ENCODE results near the gene LRRK1.

LRRK1 gene

GRCh38 chr15:100983221-100983620 is 64.1 kb downstream of the LRRK1 start:
- DNase-seq: no peak

- no peak for DNase-seq
These were observed 66.2 kb downstream of the LRRK1 start for GRCh38 chr15:100985401-100985800.

GRCh38 chr15:100986158-100986896 is 67.2 kb downstream of the LRRK1 start:
- no peak for DNase-seq

GRCh38 chr15:100987143-100987542 is 68.0 kb downstream of the LRRK1 start:
- DNase-seq: no peak

GRCh38 chr15:100988297-100988696 is 69.1 kb downstream of the LRRK1 start:
- no peak for DNase-seq

- no peak for DNase-seq
These were observed 69.7 kb downstream of the LRRK1 start for GRCh38 chr15:100988857-100989256.

GRCh38 chr15:100994597-100995446 is 75.7 kb downstream of the LRRK1 start:
- DNase-seq: no peak

- no peak for DNase-seq
These were observed 76.6 kb downstream of the LRRK1 start for GRCh38 chr15:100995471-100996430.

- DNase-seq: no peak
These were observed 78.3 kb downstream of the LRRK1 start for GRCh38 chr15:100997442-100997841.

- no peak for DNase-seq
These were observed 79.5 kb downstream of the LRRK1 start for GRCh38 chr15:100998630-100999029.

- DNase-seq: no peak
These were observed 80.2 kb downstream of the LRRK1 start for GRCh38 chr15:100999369-100999768.

- no peak for DNase-seq
These were observed 81.1 kb downstream of the LRRK1 start for GRCh38 chr15:101000271-101000681.

GRCh38 chr15:101001056-101001455 is 81.9 kb downstream of the LRRK1 start:
- no peak for DNase-seq

GRCh38 chr15:101001796-101002195 is 82.6 kb downstream of the LRRK1 start:
- no peak for DNase-seq

GRCh38 chr15:101003081-101003480 is 83.9 kb downstream of the LRRK1 start:
- no peak for DNase-seq

- no peak for DNase-seq
These were observed 84.5 kb downstream of the LRRK1 start for GRCh38 chr15:101003706-101004105.

- DNase-seq: no peak
These were observed 85.3 kb downstream of the LRRK1 start for GRCh38 chr15:101004500-101004899.

GRCh38 chr15:101004986-101005747 is 86.0 kb downstream of the LRRK1 start:
- no peak for DNase-seq

GRCh38 chr15:101006931-101007691 is 88.0 kb downstream of the LRRK1 start:
- peak in 3 of 4 experiments; percentile 7 to 36 (median 30) for DNase-seq

GRCh38 chr15:101008158-101009139 is 89.3 kb downstream of the LRRK1 start:
- DNase-seq: peak; percentile 78 to 87 (median 84)
